BJ (cell line): ENCODE data around the gene TMPO. TPM values are rescaled to one million over a fixed set of nuclear protein-coding genes. Genes with fewer than 3 reads are reported as not detected.

Experiments
- CTCF ChIA-PET: fragments of 350-600 bp; formaldehyde crosslinking; extraction: SDS; loops from one replicate; lab custom pipeline; 2021; ENCODE audit warnings: antibody characterized with exemption, inconsistent platforms; lab: Yijun Ruan, JAX
- POLR2A ChIA-PET: fragments of 300-600 bp; sonication (Branson Sonifier 250); formaldehyde crosslinking; extraction: SDS; loops from one replicate; lab custom pipeline; 2021; ENCODE audit warnings: antibody characterized with exemption; lab: Charles Lee
- DNase-seq: peaks from one replicate; pipeline ENCODE4 v3.0.0-alpha.2; 2011; ENCODE audit warnings: low read depth
- H3K27me3 ChIP-seq: 2 replicates; pipeline ENCODE4 v1.6.0; 2011; ENCODE audit warnings: low read length; ENCODE audit not compliant: control insufficient read depth, insufficient read depth
- H3K36me3 ChIP-seq: 2 replicates; pipeline ENCODE4 v1.5.1; 2011; ENCODE audit warnings: low read length; ENCODE audit not compliant: control insufficient read depth, insufficient read depth
- H3K4me3 ChIP-seq: 2 replicates; pipeline ENCODE4 v1.5.1; 2011; ENCODE audit warnings: low read depth, mild to moderate bottlenecking, control low read depth, low read length
- CTCF ChIP-seq: IDR thresholded peaks from 2 replicates; pipeline ENCODE4 v1.5.1; 2011; ENCODE audit warnings: low read depth, mild to moderate bottlenecking, control low read depth, inconsistent platforms, low read length, moderate library complexity; ENCODE audit not compliant: insufficient read depth
- polyA plus RNA-seq: library from polyadenylated mRNA; depleted of rRNA; stranded (reverse); fragments of >200 nt; gene quantifications from 2 replicates; pipeline ENCODE4 v1.2.3, GENCODE V29; 2011

Gene TMPO
- polyA plus RNA-seq, 1 experiment: 22.7 TPM

- CTCF ChIA-PET: no interaction called here
- no peak overlapping the region for H3K4me3 ChIP-seq
- POLR2A ChIA-PET: no interaction called here
- TF ChIP-seq CTCF: no peak
- no peaks in the 10 kb centered on the region for H3K36me3 ChIP-seq
- no peak for DNase-seq
- no peaks in the 10 kb centered on the region for H3K27me3 ChIP-seq
These were observed 64.4 kb downstream of the TMPO start for GRCh38 chr12:98579835-98580234.

DNA sequence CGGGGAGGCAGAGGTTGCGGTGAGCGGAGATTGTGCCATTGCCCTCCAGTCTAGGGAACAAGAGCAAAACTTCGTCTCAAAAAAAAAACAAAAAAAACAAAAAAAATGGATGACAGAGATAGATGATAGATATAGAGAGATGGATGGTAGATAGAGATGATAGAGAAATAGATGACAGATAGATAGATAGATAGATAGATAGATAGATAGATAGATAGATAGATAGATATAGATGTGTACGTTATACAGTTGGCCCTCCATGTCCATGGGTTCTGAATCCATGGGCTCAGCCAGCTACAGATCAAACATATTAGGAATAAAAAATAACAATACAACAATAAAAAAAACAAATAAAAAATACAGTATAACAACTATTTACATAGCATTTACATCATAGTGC is 65.3 kb downstream of the TMPO start:
- CTCF ChIA-PET: no interaction called here

DNA sequence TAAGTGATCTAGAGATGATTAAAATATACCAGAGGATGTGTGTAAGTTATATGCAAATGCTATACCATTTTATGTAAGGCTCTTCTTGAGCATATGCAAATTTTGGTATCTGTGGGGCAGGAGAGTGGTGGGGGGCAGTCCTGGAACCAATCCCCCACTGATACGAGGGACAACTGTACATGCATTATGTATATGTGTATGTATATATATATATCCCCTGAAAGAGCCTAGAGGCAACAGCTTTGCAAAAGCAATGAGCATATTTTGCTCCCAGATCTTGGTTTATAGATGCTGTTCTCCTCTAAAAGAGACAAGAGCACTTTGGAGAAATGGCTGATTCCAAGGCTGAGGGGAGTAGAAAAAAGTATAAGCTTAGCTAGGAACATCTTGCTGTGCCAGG is 65.7 kb downstream of the TMPO start:
- no peaks in the 10 kb centered on the region for H3K27me3 ChIP-seq
- POLR2A ChIA-PET: no interaction called here
- H3K4me3 ChIP-seq: no peak overlapping the region
- H3K36me3 ChIP-seq: no peaks in the 10 kb centered on the region
- no peak for TF ChIP-seq CTCF
- DNase-seq: no peak
- CTCF ChIA-PET: interaction anchor here (0.5 to 0.7 kb wide), 2 partner anchors 14 to 81 kb away, joined by 3 read pairs; no protein-coding TSS in a partner anchor

More for the DNA sequence above, 65.3 kb downstream of the TMPO start:
- POLR2A ChIA-PET: no interaction called here
- H3K36me3 ChIP-seq: no peaks in the 10 kb centered on the region
- no peak for DNase-seq
- TF ChIP-seq CTCF: no peak
- no peak overlapping the region for H3K4me3 ChIP-seq
- no peaks in the 10 kb centered on the region for H3K27me3 ChIP-seq

DNA sequence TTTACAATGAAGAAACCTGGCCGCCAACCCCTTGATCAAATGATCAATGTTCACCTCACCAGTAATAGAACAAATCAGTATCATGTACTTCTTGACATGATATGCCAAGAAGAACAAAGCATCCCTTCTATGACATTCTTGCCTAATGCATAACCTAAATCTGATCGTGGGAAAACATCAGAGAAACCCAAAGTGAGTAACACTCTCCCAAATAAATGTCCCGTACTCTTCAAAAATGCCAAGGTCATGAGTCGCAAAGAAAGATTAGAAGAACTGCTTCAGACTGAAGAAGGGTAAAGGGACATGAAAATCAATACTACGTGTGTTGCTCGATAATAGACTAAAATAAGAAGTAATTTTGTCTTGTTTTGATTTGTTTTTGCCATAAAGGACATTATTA is 66.7 kb downstream of the TMPO start:
- ChIA-PET POLR2A (no interaction called here), CTCF (interaction anchor here (1.2 kb wide), 1 partner anchor 16 kb away, joined by 3 read pairs; no protein-coding TSS in a partner anchor)
- no peak for TF ChIP-seq CTCF
- H3K4me3 ChIP-seq: no peak overlapping the region
- H3K36me3 ChIP-seq: no peaks in the 10 kb centered on the region
- no peak for DNase-seq
- H3K27me3 ChIP-seq: no peaks in the 10 kb centered on the region

DNA sequence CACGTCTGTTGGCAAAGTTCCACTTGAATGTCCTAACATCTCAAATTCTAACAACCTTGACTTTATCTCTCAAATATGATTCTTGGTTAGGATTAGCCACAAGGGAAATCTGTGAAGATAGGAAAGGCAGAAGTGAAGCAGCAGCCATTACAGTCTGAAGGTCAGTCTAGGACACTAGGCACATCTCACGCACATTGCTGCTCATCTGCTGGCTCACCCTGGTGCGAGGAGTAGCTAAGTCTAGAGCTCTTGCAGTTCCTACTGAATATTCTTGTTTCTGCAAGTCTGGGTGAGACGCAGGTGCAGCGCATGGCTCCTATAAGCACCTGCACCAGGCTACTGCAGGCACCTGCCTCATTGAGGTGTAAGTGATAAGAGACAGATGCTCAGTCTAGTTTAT is 71.7 kb downstream of the TMPO start:
- H3K4me3 ChIP-seq: no peak overlapping the region
- POLR2A ChIA-PET: no interaction called here
- CTCF ChIA-PET: no interaction called here
- no peaks in the 10 kb centered on the region for H3K36me3 ChIP-seq
- DNase-seq: no peak
- H3K27me3 ChIP-seq: no peaks in the 10 kb centered on the region
- no peak for TF ChIP-seq CTCF
